ENCODE results near the gene BMP2K. TPM values are rescaled to one million over a fixed set of nuclear protein-coding genes. Genes with fewer than 3 reads are reported as not detected.

The BMP2K gene
- total and polyA plus RNA-seq, 2 of the 8 experiments (the other 6 are each of a cell fraction or from before 2014, with no cell fraction given): 15.6 to 24.1 TPM

DNA sequence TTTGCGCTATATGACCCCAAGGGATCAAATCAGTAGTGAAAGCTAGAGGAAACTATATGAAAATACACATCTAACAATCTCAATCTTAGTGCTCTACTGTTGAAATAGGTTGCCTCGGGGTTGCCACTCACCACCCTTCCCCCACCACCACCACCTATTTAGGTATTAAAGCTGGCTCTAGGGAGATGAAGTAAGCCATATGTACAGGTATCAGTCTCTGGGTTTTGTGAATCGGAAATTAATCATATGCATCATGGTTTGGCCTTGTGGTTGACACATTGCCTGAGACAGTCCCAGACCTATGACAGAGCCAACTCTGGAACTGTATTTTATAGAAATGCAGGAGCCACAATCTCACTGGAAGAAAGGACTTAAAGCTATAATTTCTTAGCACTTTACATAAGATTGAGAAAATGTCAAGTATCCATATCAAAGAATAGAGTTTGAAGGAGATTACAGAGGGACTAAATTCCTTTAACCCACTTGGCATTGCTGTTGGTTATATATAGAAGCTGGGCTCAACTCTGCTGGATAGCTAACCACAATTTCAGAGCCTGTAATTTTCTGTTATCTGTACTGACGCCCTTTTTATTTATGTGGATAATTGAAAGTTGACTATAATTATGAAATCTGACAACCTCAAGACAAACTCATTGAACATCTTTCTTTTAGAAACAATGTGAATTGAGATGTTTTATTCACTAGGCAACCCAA lies 26.7 kb upstream of the BMP2K start (continued):
- TF ChIP-seq ZNF274 (IDR thresholded peaks at IDR 0.05; ENCODE audit: borderline replicate concordance, extremely low read depth, low read length) (no peak), BACH1 (IDR thresholded peaks at IDR 0.05; ENCODE audit: low read length) (no peak), CBX8 (IDR thresholded peaks at IDR 0.05; ENCODE audit: borderline replicate concordance, low read depth, low read length) (no peak), CBX5 (IDR thresholded peaks at IDR 0.05; ENCODE audit: low read depth, low read length) (no peak), BCL11A (IDR thresholded peaks at IDR 0.05; ENCODE audit: low read depth in 2 of 2, low read length in 2 of 2) (no peak), SRF (IDR thresholded peaks at IDR 0.05; ENCODE audit: low read depth, low read length) (no peak)
- TF ChIP-seq, protein P1, sequence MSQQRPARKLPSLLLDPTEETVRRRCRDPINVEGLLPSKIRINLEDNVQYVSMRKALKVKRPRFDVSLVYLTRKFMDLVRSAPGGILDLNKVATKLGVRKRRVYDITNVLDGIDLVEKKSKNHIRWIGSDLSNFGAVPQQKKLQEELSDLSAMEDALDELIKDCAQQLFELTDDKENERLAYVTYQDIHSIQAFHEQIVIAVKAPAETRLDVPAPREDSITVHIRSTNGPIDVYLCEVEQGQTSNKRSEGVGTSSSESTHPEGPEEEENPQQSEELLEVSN (IDR thresholded peaks at IDR 0.05): no peak
- TF ChIP-seq, protein P2, sequence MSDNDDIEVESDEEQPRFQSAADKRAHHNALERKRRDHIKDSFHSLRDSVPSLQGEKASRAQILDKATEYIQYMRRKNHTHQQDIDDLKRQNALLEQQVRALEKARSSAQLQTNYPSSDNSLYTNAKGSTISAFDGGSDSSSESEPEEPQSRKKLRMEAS (IDR thresholded peaks at IDR 0.05): no peak
